DND-41 (cell line): ENCODE data around the gene ABCA10.

Experiments used
- ATAC-seq: fragments of 200-7000 bp; cut with Tn5 transposase; 3 replicates; pipeline ENCODE4 v1.9.1; 2021; ENCODE audit warnings: low read depth; ENCODE audit not compliant: insufficient read depth
- DNase-seq: peaks from one replicate; pipeline ENCODE4 v3.0.0-alpha.2; 2020
- H2AFZ ChIP-seq: 2 replicates; pipeline ENCODE4 v1.6.0; 2012; ENCODE audit warnings: low read depth, low read length
- H3K27ac ChIP-seq: 2 replicates; pipeline ENCODE4 v1.5.1; 2012; ENCODE audit warnings: low read length, inconsistent platforms
- H3K27me3 ChIP-seq: fragments of 200-600 bp; sonication (generic); 2 replicates; pipeline ENCODE4 v1.6.0; 2012; ENCODE audit warnings: low read length, mild to moderate bottlenecking, inconsistent platforms; ENCODE audit not compliant: insufficient read depth, poor library complexity
- H3K36me3 ChIP-seq: 2 replicates; pipeline ENCODE4 v1.5.1; 2012; ENCODE audit warnings: low read length, inconsistent platforms; ENCODE audit not compliant: insufficient read depth
- H3K4me1 ChIP-seq: 2 replicates; pipeline ENCODE4 v1.5.1; 2012; ENCODE audit warnings: mild to moderate bottlenecking, low read length; ENCODE audit not compliant: insufficient read depth
- H3K4me2 ChIP-seq: 2 replicates; pipeline ENCODE4 v1.6.0; 2012; ENCODE audit warnings: mild to moderate bottlenecking, moderate library complexity, low read length, inconsistent platforms; ENCODE audit not compliant: insufficient read depth
- H3K4me3 ChIP-seq, 2 experiments: fragments of 200-600 bp in 1 of 2; shearing (Covaris generic) in 1 of 2; 2 replicates each; pipeline ENCODE4 v1.5.1; 2012 to 2016; ENCODE audit warnings: inconsistent platforms in 2 of 2, low read length in 2 of 2, mild to moderate bottlenecking in 2 of 2, low read depth in 1 of 2, moderate library complexity in 1 of 2
- H3K79me2 ChIP-seq: 2 replicates; pipeline ENCODE4 v1.6.0; 2012; ENCODE audit warnings: low read length, inconsistent platforms; ENCODE audit not compliant: insufficient read depth
- H3K9ac ChIP-seq: 2 replicates; pipeline ENCODE4 v1.6.0; 2012; ENCODE audit warnings: low read depth, mild to moderate bottlenecking, inconsistent platforms, low read length, moderate library complexity
- H3K9me3 ChIP-seq: 2 replicates; pipeline ENCODE4 v1.5.1; 2012; ENCODE audit warnings: low read length, moderate library complexity, mild to moderate bottlenecking, inconsistent platforms; ENCODE audit not compliant: insufficient read depth, severe bottlenecking
- H4K20me1 ChIP-seq: 2 replicates; pipeline ENCODE4 v1.6.0; 2012; ENCODE audit warnings: low read length; ENCODE audit not compliant: insufficient read depth
- EZH2 ChIP-seq: IDR thresholded peaks from 3 replicates; pipeline ENCODE4 v1.6.1; 2012; ENCODE audit warnings: borderline replicate concordance, low read depth, mild to moderate bottlenecking, moderate library complexity, low read length, inconsistent platforms; ENCODE audit not compliant: severe bottlenecking
- TF ChIP-seq, protein P1 (sequence below): IDR thresholded peaks from 2 replicates; pipeline ENCODE4 v1.5.1; 2012; ENCODE audit warnings: borderline replicate concordance, low read length, moderate library complexity, mild to moderate bottlenecking; ENCODE audit not compliant: poor library complexity, severe bottlenecking; ENCODE audit errors: extremely low read depth

Gene ABCA10

DNA sequence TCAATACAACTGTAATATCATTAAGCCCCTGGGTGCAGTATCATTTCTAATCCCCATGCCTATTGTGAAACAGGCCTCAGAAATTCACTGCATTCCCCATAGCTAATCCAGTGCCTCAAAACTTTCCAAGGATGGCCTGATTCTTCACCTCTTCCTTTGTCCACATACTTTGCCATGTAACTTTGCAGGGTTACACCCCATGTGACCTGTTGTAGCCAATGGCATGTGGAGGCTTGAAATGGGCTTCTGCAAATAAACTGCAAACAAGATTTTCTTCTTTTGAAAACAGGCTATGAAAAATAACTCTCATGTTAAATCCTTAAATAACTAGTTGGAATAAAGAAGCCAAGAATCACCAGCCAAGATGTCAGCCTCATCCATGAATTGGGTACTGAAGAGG lies 35.9 kb downstream of the ABCA10 start:
- Histone ChIP-seq H3K27me3 (no peaks in the 10 kb centered on the region), H3K36me3 (no peaks in the 10 kb centered on the region), H3K4me1 (no peaks in the 10 kb centered on the region), H2AFZ (no peak overlapping the region), H3K27ac (no peak overlapping the region), H3K9ac (no peak overlapping the region), H4K20me1 (no peaks in the 10 kb centered on the region), H3K4me2 (no peak overlapping the region), H3K9me3 (no peaks in the 10 kb centered on the region), H3K4me3 (no peak overlapping the region), H3K79me2 (no peaks in the 10 kb centered on the region)
- no peak for TF ChIP-seq EZH2
- TF ChIP-seq, protein P1, sequence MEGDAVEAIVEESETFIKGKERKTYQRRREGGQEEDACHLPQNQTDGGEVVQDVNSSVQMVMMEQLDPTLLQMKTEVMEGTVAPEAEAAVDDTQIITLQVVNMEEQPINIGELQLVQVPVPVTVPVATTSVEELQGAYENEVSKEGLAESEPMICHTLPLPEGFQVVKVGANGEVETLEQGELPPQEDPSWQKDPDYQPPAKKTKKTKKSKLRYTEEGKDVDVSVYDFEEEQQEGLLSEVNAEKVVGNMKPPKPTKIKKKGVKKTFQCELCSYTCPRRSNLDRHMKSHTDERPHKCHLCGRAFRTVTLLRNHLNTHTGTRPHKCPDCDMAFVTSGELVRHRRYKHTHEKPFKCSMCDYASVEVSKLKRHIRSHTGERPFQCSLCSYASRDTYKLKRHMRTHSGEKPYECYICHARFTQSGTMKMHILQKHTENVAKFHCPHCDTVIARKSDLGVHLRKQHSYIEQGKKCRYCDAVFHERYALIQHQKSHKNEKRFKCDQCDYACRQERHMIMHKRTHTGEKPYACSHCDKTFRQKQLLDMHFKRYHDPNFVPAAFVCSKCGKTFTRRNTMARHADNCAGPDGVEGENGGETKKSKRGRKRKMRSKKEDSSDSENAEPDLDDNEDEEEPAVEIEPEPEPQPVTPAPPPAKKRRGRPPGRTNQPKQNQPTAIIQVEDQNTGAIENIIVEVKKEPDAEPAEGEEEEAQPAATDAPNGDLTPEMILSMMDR, result no peak
- DNase-seq (no peak), ATAC-seq (no peak)

DNA sequence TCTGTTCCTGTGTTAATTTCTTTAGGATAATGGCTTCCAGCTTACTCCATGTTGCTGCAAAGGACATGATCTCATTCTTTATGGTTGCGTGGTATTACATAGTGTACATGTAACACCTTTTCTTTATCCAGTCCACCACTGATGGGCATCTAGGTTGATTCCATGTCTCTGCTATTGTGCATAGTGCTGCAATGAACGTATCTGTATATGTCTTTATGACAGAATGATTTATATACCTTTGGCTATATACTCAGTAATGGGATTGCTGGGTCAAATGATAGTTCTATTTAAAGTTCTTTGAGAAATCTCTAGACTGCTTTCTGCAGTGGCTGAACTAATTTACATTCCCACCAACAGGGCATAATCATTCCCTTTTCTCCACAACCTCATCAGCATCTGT lies 39.8 kb downstream of the ABCA10 start:
- TF ChIP-seq EZH2, result no peak
- TF ChIP-seq, protein P1, result no peak
- DNase-seq, result no peak
- Histone ChIP-seq H3K79me2 (no peaks in the 10 kb centered on the region), H3K9ac (no peak overlapping the region), H3K4me2 (no peak overlapping the region), H3K9me3 (no peaks in the 10 kb centered on the region), H4K20me1 (no peaks in the 10 kb centered on the region), H3K36me3 (no peaks in the 10 kb centered on the region), H3K27me3 (no peaks in the 10 kb centered on the region), H3K4me1 (no peaks in the 10 kb centered on the region), H3K27ac (no peak overlapping the region), H2AFZ (no peak overlapping the region), H3K4me3 (no peak overlapping the region)
- no peak for ATAC-seq

DNA sequence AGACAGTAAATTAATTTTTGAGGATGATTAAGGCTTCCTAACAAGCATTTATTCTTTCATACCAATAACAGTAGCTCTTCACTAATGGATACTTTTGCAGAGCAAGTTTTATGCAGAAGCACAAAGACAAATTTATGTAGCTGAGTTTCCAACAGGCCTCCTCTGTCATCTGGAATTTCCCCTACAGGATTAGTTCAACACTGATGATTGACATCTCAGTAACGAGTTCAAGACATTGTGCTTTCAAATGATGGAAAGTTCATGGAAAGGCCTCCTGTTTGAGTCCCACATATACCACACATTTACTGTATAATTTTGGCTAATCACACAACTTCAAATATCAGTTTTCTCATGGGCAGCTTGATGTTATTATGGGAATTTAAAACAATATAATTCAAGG lies 40.6 kb downstream of the ABCA10 start:
- Histone ChIP-seq H3K9ac (no peak overlapping the region), H4K20me1 (no peaks in the 10 kb centered on the region), H3K9me3 (no peaks in the 10 kb centered on the region), H3K27me3 (no peaks in the 10 kb centered on the region), H3K4me1 (no peaks in the 10 kb centered on the region), H3K36me3 (no peaks in the 10 kb centered on the region), H3K4me2 (no peak overlapping the region), H3K27ac (no peak overlapping the region), H3K4me3 (no peak overlapping the region), H2AFZ (no peak overlapping the region), H3K79me2 (no peaks in the 10 kb centered on the region)
- DNase-seq, result no peak
- no peak for ATAC-seq
- TF ChIP-seq, protein P1, result no peak
- TF ChIP-seq EZH2, result no peak

DNA sequence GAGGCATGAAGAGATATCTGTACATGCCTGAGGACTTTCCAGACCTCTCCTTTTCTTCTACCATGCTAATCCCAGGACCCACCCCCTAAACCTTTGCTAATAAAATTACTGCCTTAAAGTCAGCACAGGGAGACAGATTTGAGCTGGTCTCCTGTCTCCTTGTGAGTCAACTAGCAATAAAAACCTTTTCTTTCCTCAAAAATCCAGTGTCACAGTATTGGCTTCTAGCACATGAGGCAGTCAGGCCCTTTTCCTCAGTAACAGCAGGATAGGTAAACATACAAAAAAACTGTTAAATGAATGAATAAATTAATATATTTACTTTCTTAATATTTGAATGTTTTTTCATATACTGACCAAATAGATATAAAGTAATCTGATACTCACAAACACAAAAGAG lies 41.3 kb downstream of the ABCA10 start:
- no peak overlapping the region for H3K4me2 ChIP-seq
- H3K36me3 ChIP-seq, result no peaks in the 10 kb centered on the region
- H3K4me1 ChIP-seq, result no peaks in the 10 kb centered on the region
- no peaks in the 10 kb centered on the region for H3K79me2 ChIP-seq
- H3K9ac ChIP-seq, result no peak overlapping the region
- no peak overlapping the region for H2AFZ ChIP-seq
- H3K27me3 ChIP-seq, result no peaks in the 10 kb centered on the region
- no peak overlapping the region for H3K4me3 ChIP-seq
- TF ChIP-seq, protein P1, result no peak
- TF ChIP-seq EZH2, result no peak
- no peaks in the 10 kb centered on the region for H3K9me3 ChIP-seq
- DNase-seq (no peak), ATAC-seq (no peak)
- H4K20me1 ChIP-seq, result no peaks in the 10 kb centered on the region
- H3K27ac ChIP-seq, result no peak overlapping the region
